ENCODE data around the gene ANGPTL2. TPM values are rescaled to one million over a fixed set of nuclear protein-coding genes. Genes with fewer than 3 reads are reported as not detected.
"Not testable (repeated sequence)": the region's sequence is repeated elsewhere in the genome, so short reads cannot be mapped to it uniquely, and the experiment has no call there.

Gene ANGPTL2
- total RNA-seq, 4 donors from 2014 or later = 36.5 to 52.5 (median 50.8) TPM

- no peaks in the 10 kb centered on the region for H3K9me3 ChIP-seq
- H3K27me3 ChIP-seq = no peaks in the 10 kb centered on the region
- TF ChIP-seq EP300 (IDR thresholded peaks at IDR 0.05) (no peak), CTCF (IDR thresholded peaks at IDR 0.05) (no peak), POLR2A (IDR thresholded peaks at IDR 0.05) (no peak), POLR2AphosphoS5 (IDR thresholded peaks at IDR 0.05) (no peak)
- H3K36me3 ChIP-seq = no peaks in the 10 kb centered on the region
- no peak overlapping the region for H3K4me3 ChIP-seq
- H3K27ac ChIP-seq = no peak overlapping the region
- 88% methylated on average over 3 of the region's 6 CpGs; no CpG with 5 or more reads in 1 of the 2 donors for WGBS, 2 donors (ENCODE audit: low coverage in 1 of 2)
- no peak for ATAC-seq
- H3K4me1 ChIP-seq = peaks cover 0 to 12% (median 7%) of the 10 kb centered on the region in 3 donors
Measured at GRCh38 chr9:127149463-127150390, 27.3 kb upstream of the ANGPTL2 start.

GRCh38 chr9:127149010-127149409 lies 26.6 kb upstream of the ANGPTL2 start:
- TF ChIP-seq POLR2A (IDR thresholded peaks at IDR 0.05) = no peak
- TF ChIP-seq EP300 (IDR thresholded peaks at IDR 0.05) = no peak
- no peak for TF ChIP-seq CTCF (IDR thresholded peaks at IDR 0.05)
- TF ChIP-seq POLR2AphosphoS5 (IDR thresholded peaks at IDR 0.05) = no peak
- H3K36me3 ChIP-seq = no peaks in the 10 kb centered on the region
- 80% methylated on average over 2 of the region's 7 CpGs; no CpG with 5 or more reads in 1 of the 2 donors for WGBS, 2 donors (ENCODE audit: low coverage in 1 of 2)

GRCh38 chr9:127148014-127148413 lies 25.6 kb upstream of the ANGPTL2 start:
- Histone ChIP-seq H3K27me3 (no peaks in the 10 kb centered on the region), H3K27ac (no peak overlapping the region), H3K36me3 (no peaks in the 10 kb centered on the region), H3K4me3 (no peak overlapping the region), H3K4me1 (peaks cover 0 to 5% (median 0%) of the 10 kb centered on the region in 3 donors), H3K9me3 (no peaks in the 10 kb centered on the region)
- TF ChIP-seq EP300 (IDR thresholded peaks at IDR 0.05) (no peak), POLR2A (IDR thresholded peaks at IDR 0.05) (no peak), CTCF (IDR thresholded peaks at IDR 0.05) (no peak), POLR2AphosphoS5 (IDR thresholded peaks at IDR 0.05) (no peak)
- WGBS, 2 donors (ENCODE audit: low coverage in 1 of 2) = 87% methylated on average over 5 of the region's 5 CpGs; no CpG with 5 or more reads in 1 of the 2 donors
- no peak for ATAC-seq

More at GRCh38 chr9:127149010-127149409, 26.6 kb upstream of the ANGPTL2 start:
- H3K9me3 ChIP-seq = no peaks in the 10 kb centered on the region
- no peak for ATAC-seq
- no peak overlapping the region for H3K4me3 ChIP-seq
- no peaks in the 10 kb centered on the region for H3K27me3 ChIP-seq
- peaks cover 0 to 6% (median 2%) of the 10 kb centered on the region in 3 donors for H3K4me1 ChIP-seq
- no peak overlapping the region for H3K27ac ChIP-seq

- no peak for TF ChIP-seq EP300 (IDR thresholded peaks at IDR 0.05)
- no peak for TF ChIP-seq POLR2A (IDR thresholded peaks at IDR 0.05)
- TF ChIP-seq POLR2AphosphoS5 (IDR thresholded peaks at IDR 0.05) = no peak
- TF ChIP-seq CTCF (IDR thresholded peaks at IDR 0.05) = no peak
- H3K27me3 ChIP-seq = no peaks in the 10 kb centered on the region
- WGBS, 2 donors (ENCODE audit: low coverage in 1 of 2) = 54 to 56% methylated on average over 2 of the region's 2 CpGs
Measured at GRCh38 chr9:127147251-127147650, 24.8 kb upstream of the ANGPTL2 start.

GRCh38 chr9:127146841-127147240 lies 24.4 kb upstream of the ANGPTL2 start:
- ATAC-seq, H3K9me3 ChIP-seq, H3K27ac ChIP-seq, H3K4me1 ChIP-seq, H3K4me3 ChIP-seq, H3K27me3 ChIP-seq, H3K36me3 ChIP-seq: not testable (repeated sequence)

More at GRCh38 chr9:127147251-127147650, 24.8 kb upstream of the ANGPTL2 start:
- H3K4me1 ChIP-seq = peaks cover 0 to 5% (median 0%) of the 10 kb centered on the region in 3 donors
- H3K4me3 ChIP-seq = no peak overlapping the region
- no peaks in the 10 kb centered on the region for H3K9me3 ChIP-seq
- H3K36me3 ChIP-seq = no peaks in the 10 kb centered on the region
- no peak for ATAC-seq
- no peak overlapping the region for H3K27ac ChIP-seq
